ENCODE measurements around the gene RPS28.
"Not testable (repeated sequence)": the region's sequence is repeated elsewhere in the genome, so short reads cannot be mapped to it uniquely, and the experiment has no call there.

DNA sequence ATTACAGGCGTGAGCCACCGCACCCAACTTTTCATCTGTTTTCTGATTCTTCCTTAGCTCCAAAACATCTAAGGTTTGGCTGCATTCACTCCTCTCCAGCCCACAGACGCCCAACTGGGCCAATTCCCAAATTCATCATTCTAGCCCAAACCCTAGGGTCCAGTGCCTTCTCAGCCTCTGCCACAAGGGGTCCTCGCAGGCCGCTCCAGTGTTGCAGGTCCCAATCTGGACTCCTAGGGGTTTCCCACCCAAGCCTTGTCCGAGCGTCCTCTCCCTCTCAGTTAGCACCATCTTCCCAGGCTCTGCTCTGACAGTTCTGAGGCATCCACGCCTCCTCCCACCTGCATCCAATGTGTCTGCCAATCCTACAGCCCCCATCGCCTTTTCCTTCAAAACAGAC lies 30.0 kb upstream of the RPS28 start:
- TF ChIP-seq, protein P1, sequence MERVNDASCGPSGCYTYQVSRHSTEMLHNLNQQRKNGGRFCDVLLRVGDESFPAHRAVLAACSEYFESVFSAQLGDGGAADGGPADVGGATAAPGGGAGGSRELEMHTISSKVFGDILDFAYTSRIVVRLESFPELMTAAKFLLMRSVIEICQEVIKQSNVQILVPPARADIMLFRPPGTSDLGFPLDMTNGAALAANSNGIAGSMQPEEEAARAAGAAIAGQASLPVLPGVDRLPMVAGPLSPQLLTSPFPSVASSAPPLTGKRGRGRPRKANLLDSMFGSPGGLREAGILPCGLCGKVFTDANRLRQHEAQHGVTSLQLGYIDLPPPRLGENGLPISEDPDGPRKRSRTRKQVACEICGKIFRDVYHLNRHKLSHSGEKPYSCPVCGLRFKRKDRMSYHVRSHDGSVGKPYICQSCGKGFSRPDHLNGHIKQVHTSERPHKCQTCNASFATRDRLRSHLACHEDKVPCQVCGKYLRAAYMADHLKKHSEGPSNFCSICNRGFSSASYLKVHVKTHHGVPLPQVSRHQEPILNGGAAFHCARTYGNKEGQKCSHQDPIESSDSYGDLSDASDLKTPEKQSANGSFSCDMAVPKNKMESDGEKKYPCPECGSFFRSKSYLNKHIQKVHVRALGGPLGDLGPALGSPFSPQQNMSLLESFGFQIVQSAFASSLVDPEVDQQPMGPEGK (CRISPR knock-in tag; IDR thresholded peaks at IDR 0.05; ENCODE audit: borderline replicate concordance) = not testable (repeated sequence)
- TF ChIP-seq GLIS3 (CRISPR knock-in tag; IDR thresholded peaks at IDR 0.05) = not testable (repeated sequence)
